Medulla oblongata (tissue), 1 donor: ENCODE results near the gene SAMD15.
"Not testable (repeated sequence)": the region's sequence is repeated elsewhere in the genome, so short reads cannot be mapped to it uniquely, and the experiment has no call there.

ENCODE experiments used
- DNase-seq: peaks from one replicate; pipeline ENCODE4 v3.0.0-alpha.2; 2015; ENCODE audit errors: extremely low spot score

Gene SAMD15

DNA sequence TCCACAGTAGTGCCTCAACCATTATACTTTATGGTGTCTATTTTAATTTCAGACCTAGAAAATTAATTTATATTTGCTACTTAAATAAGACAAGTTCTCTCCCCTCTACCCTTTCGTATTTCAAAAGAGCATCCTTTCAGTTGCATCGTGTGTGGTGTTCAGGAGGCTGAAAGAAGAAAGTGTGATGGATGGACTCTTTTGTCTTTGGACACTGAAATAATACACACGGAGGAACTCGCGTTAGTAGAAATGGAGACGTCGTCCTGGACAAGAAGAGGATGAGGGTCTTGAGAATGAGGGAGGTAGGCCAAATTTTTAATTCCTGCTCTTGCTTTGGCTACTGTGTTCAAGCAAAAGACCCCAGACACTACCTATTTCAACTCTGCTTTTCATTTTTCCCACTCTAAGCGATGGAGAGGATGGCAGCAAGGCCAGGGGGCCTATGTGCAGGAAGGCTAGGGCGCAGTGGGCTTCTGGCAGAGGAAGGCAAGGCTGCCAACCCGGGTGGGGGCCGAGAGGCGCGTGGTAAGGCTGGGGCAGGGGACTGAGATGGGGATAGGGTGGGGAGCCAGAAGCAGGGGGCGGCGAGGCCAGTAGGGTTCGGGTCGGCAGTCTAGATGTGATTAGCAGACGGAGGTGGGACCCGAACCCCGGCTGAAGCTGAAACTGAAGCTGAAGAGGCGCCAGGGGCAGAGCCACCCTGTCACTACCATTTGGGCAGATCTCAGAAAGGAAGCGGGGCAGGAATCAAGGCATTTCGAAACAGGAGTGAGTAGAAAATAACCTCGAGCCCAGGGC is 1.0 kb upstream of the SAMD15 start:
- DNase-seq: no peak

DNA sequence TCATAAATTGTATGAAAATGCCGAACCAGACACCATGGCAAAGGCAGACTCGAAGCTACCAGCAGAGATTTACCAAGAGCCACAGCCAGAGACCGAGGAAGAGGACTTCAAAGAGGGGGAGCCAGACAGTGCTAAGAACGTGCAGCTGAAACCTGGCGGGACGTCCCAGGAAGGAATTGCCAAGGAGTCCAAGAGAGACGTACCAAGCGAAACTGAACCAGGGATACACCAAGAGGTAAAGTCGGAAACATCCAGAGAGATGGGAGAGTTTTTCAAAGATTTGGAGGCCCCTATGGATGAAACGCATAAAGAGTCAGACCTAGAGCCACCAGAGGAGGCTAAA is 294 bp downstream of the SAMD15 start:
- no peak for DNase-seq

- no peak for DNase-seq
Measured at GRCh38 chr14:77378701-77379100, 1.5 kb downstream of the SAMD15 start.

- no peak for DNase-seq
Measured at GRCh38 chr14:77390188-77390587, 13.0 kb downstream of the SAMD15 start.

DNA sequence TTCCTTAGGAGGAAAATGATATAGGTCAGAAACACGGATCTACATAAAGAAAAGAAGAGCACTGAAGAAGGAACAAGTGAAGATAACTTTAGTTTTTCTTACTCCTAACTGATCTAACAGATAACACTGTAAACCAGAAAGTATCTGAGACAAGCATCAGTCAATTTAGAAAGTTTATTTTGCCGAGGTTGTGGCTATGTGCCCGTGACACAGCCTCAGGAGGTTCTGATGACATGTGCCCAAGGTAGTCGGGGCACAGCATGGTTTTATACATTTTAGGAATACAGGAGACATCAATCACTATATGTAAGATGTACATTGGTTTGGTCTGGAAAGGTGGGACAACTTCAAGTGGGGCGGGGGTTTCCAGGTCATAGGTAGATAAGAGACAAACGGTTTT is 23.0 kb downstream of the SAMD15 start:
- DNase-seq: no peak

GRCh38 chr14:77403768-77404167 is 26.6 kb downstream of the SAMD15 start:
- no peak for DNase-seq

- DNase-seq: no peak
Measured at GRCh38 chr14:77406086-77406485, 28.9 kb downstream of the SAMD15 start.

DNA sequence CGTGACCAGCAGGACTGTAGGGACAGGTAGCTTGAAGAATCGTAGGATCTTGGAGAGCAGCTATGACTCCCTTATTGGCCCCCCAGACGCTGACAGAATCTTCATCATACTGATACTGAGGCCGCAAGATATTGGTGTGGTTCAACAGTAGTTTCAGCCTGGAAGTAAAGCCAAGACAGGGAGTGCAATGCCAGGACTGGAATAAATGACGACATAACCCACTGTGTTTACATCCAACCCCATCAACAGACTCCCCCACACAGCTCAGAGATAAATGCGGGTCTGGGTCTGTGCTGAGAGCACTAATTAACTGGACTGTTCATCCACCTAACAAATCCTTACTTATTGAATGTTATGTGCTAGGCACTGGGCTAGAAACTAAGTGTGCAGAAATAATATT is 29.5 kb downstream of the SAMD15 start:
- DNase-seq: no peak

GRCh38 chr14:77407158-77407557 is 30.0 kb downstream of the SAMD15 start:
- DNase-seq: peak; percentile 12

DNA sequence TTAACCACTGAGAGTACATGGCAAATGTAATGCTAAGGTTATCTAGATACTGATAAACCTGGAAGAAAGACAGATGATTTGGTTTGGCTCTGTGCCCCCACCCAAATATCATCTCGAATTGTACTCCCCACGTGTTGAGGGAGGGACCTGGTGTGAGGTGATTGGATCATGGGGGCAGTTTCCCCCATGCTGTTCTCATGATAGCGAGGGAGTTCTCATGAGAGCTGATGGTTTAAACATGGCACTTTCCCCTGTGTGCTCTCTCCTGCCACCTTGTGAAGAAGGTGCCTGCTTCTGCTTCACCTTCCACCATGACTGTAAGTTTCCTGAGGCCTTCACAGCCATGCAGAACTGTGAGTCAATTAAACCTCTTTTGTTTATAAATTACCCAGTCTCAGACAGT is 32.0 kb downstream of the SAMD15 start:
- no peak for DNase-seq

DNA sequence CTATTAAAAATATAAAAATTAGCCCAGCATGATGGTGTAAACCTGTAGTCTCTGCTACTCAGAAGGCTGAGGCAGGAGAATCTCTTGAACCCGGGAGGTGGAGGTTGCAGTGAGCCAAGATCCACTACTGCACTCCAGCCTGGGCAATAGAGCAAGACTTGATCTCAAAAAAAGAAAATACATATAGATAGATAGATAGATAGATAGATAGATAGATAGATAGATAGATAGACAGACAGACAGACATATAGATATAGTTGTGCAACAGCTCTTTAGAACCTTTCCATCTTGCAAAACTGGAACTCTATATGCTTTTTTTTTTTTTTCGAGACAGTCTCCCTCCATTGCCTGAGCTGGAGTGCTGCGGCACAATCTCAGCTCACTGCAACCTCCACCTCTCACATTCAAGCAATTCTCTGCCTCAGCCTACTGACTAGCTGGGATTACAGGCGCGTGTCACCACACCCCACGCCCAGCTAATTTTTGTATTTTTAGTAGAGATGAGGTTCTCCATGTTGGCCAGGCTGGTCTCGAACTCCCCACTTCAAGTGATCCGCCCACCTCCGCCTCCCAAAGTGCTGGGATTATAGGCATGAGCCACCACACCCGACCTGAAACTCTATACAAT is 38.3 kb downstream of the SAMD15 start:
- not testable (repeated sequence) for DNase-seq

- not testable (repeated sequence) for DNase-seq
Measured at GRCh38 chr14:77416098-77416497, 38.9 kb downstream of the SAMD15 start.

GRCh38 chr14:77416836-77417235 is 39.7 kb downstream of the SAMD15 start:
- no peak for DNase-seq

DNA sequence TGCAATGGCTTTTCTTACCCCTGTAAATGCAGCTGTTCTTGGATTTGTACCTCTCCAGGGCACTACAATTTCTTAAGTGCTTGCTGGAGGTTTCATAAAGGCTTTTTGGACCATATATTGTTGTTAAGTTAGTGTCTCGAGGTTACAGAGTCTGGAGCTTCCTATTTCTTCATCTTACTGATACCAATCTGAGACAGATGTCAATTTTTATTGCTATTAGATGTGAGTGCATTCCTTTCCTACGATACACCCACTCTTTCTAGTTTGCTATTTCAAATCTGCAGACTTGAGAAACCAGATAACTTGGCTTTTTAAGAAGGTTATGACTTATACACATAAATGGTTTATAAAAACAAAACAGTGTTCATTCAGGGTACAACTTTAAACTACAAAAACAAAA is 44.0 kb downstream of the SAMD15 start:
- no peak for DNase-seq

DNA sequence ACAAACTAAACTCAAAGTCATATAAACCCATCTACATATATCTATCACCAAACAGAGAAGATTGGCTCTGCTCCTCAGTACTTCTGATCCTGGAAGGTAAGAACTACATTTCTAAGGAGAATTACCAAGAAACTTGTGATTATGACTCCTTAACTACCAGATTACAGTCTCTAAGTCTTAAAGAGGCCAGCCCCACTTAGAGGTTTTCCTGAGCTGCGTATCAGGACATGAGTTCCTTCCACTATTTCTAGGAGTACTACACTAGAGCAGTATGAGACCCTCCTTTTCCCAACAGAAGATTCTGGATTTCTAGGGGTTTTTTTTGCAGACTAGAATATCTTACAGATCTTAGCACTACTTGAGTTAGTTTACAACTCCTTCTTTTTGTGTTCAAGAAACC is 46.2 kb downstream of the SAMD15 start, which contains the start of gene NOXRED1:
TSS of gene NOXRED1 (minus strand) at position 101 of the 400 bp plus-strand sequence. CDS start 634 bp downstream, outside the sequence.
- no peak for DNase-seq

- DNase-seq: no peak
Measured at GRCh38 chr14:77424862-77425261, 47.7 kb downstream of the SAMD15 start.

- DNase-seq: no peak
Measured at GRCh38 chr14:77426396-77426795, 49.2 kb downstream of the SAMD15 start.

- no peak for DNase-seq
Measured at GRCh38 chr14:77436042-77436441, 58.9 kb downstream of the SAMD15 start.

DNA sequence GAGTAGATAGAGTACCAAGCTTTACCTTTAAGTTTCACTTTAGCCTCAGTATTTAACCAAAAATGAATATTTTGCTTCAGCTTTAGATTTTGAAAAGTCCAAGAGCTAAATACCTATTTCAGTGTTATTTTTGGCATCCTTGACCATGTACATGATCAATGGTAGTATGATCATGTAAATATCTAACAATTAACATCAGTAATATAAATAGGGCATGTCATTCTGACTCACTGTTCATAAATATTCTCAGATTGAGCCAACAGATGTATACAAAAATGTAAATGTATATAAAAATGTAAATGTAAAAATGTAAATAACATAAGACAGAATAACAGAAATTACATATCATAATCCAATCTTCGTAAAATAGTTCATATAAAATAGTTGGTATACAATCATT is 61.4 kb downstream of the SAMD15 start:
- no peak for DNase-seq

- DNase-seq: no peak
Measured at GRCh38 chr14:77439861-77440260, 62.7 kb downstream of the SAMD15 start.
